H54 (cell line): ENCODE measurements around the gene JARID2.
A peak's percentile ranks its signal among the peaks of the same experiment; 100 is the strongest.
"Not testable (repeated sequence)": the region's sequence is repeated elsewhere in the genome, so short reads cannot be mapped to it uniquely, and the experiment has no call there.

Experiments
- DNase-seq: peaks from one replicate; pipeline ENCODE4 v3.0.0; 2011; ENCODE audit warnings: low spot score, mixed read lengths; ENCODE audit not compliant: insufficient read length
- FAIRE-seq: peaks from 3 replicates; lab custom pipeline; 2011; peaks lifted over from hg19 to GRCh38; lab: Jason Lieb, UNC
- POLR2A ChIP-seq: IDR thresholded peaks from 2 replicates; pipeline ENCODE4 v1.6.1; 2011; ENCODE audit warnings: low read depth, mild to moderate bottlenecking, low read length

The JARID2 gene

GRCh38 chr6:15316754-15317153 lies 70.9 kb downstream of the JARID2 start:
- FAIRE-seq, result no peak
- DNase-seq, result no peak
- TF ChIP-seq POLR2A, result no peak

- DNase-seq, result no peak
- no peak for FAIRE-seq
- TF ChIP-seq POLR2A, result no peak
Measured at GRCh38 chr6:15317251-15317650, 71.4 kb downstream of the JARID2 start.

- FAIRE-seq (no peak), DNase-seq (no peak)
- no peak for TF ChIP-seq POLR2A
Measured at GRCh38 chr6:15317934-15318902, 72.3 kb downstream of the JARID2 start.

GRCh38 chr6:15319677-15320076 lies 73.8 kb downstream of the JARID2 start:
- TF ChIP-seq POLR2A, result no peak
- DNase-seq (no peak), FAIRE-seq (no peak)

GRCh38 chr6:15320693-15321092 lies 74.8 kb downstream of the JARID2 start:
- FAIRE-seq (no peak), DNase-seq (no peak)
- TF ChIP-seq POLR2A, result no peak

- no peak for TF ChIP-seq POLR2A
- FAIRE-seq, result no peak
Measured at GRCh38 chr6:15322184-15322583, 76.3 kb downstream of the JARID2 start.

GRCh38 chr6:15322781-15323536 lies 77.1 kb downstream of the JARID2 start:
- no peak for DNase-seq
- no peak for TF ChIP-seq POLR2A
- FAIRE-seq, result no peak

More at GRCh38 chr6:15322184-15322583, 76.3 kb downstream of the JARID2 start:
- DNase-seq, result no peak

- DNase-seq, FAIRE-seq: not testable (repeated sequence)
Measured at GRCh38 chr6:15323611-15324010, 77.7 kb downstream of the JARID2 start.

- no peak for TF ChIP-seq POLR2A
- FAIRE-seq, result no peak
- no peak for DNase-seq
Measured at GRCh38 chr6:15324427-15324985, 78.6 kb downstream of the JARID2 start.

- FAIRE-seq, result no peak
- DNase-seq, result no peak
- TF ChIP-seq POLR2A, result no peak
Measured at GRCh38 chr6:15325540-15325955, 79.7 kb downstream of the JARID2 start.

- TF ChIP-seq POLR2A, result no peak
- FAIRE-seq, result no peak
- no peak for DNase-seq
Measured at GRCh38 chr6:15326067-15326614, 80.3 kb downstream of the JARID2 start.

GRCh38 chr6:15327271-15327670 lies 81.4 kb downstream of the JARID2 start:
- DNase-seq (no peak), FAIRE-seq (no peak)
- no peak for TF ChIP-seq POLR2A

GRCh38 chr6:15329197-15329671 lies 83.4 kb downstream of the JARID2 start:
- FAIRE-seq (peak; percentile 90), DNase-seq (peak; percentile 84)
- TF ChIP-seq POLR2A, result no peak
